Inflammatory macrophage (primary cell): ENCODE data around the gene ADTRP.
"Not testable (repeated sequence)": the region's sequence is repeated elsewhere in the genome, so short reads cannot be mapped to it uniquely, and the experiment has no call there.

Experiments used
- DNase-seq, 2 donors: peaks; one replicate each; pipeline ENCODE4 v3.0.0-alpha.2; 2020 to 2022

The ADTRP gene

DNA sequence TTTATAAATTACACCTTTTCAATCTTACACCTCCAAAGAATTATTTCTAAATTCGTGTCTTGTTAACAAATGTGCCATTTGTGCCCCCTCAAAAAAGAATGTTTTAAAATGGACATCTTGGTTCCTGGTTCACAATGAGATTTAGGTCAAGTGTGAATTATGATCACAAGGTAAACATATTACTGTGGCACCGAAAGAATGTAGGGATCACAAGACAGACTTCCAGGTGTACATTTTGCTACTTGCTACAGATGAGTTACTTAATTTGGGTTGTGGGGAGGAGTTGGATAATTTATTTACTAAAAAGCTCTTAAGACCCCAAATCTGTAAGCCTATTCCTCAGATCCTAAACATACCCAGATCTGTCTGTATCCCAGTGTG is 25.0 kb upstream of the ADTRP start:
- DNase-seq = no peak

DNA sequence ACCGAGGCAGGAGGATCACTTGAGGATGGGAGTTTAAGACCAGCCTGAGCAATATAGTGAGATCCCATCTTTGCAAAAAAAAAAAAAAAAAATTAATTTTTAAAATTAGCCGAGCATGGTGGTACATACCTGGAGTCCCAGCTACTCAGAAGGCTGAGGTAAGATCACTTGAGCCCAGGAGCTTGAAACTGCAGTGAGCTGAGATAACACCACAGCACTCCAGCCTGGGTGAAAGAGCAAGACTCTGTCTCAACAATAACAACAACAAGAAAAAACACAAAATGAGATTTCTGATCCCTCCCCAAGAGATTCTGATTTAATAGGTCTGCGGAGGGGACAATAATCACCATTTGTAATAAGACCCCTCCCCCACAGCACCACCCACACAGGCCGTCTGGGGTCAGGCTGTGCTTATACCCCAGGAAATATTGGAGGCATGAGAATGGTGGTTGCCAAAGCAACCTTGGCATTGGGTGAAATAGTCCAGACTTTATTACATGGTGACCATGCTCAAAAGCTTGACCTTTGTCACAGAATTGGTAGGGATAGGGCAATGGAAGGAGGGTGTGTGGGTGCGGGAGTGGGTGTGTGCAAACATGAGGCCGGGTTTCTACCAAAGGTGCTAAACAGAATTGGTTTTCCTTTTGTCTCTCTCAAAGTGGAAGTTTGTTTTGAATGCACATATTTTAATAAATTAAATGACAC is 24.4 kb upstream of the ADTRP start:
- DNase-seq = peak; percentile 33 to 63

DNA sequence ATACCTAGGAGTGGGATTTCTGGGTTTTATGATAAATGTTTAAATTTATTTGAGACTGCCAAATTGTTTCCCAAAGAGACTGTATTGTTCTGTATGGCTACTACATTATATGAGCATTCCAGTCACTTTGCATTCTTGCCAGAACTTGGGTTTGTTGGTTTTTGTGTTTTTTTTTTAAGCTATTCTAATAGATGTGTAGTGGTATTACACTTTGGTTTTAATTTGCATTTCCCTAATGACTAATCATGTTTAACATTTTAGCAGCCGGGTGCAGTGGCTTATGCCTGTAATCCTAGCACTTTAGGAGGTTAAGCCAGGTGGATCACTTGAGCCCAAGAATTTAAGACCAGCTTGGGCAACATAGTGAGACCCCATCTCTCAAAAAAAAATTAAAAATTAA is 21.9 kb upstream of the ADTRP start:
- DNase-seq = not testable (repeated sequence)

DNA sequence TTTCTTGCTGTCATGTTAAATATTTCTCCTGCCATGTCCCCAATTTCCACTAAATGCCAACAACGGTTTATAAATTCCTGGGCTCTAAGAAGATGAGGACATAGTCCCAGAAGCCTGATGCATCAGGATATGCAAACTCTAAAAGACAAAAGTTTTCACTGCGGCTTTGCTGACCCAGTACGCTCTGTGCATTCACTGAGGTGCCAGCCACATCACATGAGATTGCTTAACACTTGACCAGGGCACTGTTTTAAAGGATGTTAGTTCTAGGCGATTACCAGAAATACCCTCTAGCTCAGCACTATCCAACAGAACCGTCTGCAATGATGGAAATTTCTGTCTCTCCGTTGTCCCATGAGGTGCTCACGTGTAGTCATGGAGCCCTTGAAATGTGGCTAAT is 19.9 kb upstream of the ADTRP start:
- no peak for DNase-seq

DNA sequence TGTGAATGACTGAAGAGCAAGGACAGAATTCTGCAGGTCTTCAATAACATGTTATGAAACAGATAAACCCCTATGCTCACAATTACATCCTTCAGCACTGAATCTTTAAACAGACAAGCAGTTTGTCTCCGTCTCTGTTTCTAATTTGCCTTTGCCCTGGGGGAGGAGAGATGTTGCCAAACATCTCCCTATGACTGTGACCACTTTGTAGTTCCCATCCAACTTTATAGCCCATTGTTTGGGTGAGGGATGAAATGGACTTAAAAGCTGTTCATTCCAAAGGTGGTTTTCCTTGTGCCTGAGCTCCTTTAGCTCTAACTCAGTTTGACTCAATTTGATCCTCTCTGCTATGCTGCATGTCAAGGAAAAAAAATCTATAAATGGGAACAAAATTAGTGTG is 19.5 kb upstream of the ADTRP start:
- DNase-seq = no peak

DNA sequence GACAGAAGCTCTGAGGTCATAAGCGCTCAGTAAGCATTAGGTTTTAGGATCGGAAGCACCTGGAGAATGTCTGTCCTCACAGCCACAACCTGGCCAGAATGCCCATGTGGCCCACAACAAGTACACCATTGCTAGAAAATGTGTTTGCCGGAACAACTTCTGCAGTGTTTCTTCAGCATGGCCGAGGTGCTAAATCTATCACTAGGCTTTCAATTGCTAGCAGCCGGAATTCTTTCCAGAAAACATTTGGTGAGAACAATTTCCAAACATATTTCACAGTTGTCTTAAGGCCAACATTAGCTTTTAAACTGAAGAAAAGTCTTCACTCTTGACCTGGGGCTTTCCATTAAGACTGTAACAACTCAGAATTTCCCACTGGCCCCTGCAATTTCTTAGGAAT is 18.2 kb upstream of the ADTRP start:
- no peak for DNase-seq

DNA sequence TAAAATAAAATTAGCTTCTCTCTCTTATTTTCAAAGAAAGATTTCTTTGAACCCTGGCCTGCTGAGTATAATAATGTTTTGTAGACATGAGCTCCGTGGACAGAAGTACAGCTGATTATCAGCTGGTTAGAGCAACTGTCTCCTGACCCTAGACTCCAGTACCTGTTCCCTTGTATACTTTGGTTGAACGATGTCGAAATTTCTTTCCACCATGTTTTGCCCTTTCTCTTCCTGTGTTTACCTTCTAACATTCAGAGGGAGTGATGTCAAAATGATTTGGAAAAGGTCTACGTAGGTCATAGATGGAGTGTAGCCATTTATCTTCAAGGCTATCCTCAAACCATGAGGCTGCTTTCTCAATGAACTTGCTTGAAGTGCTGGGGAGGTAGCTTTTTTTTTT is 16.8 kb upstream of the ADTRP start:
- DNase-seq = no peak

DNA sequence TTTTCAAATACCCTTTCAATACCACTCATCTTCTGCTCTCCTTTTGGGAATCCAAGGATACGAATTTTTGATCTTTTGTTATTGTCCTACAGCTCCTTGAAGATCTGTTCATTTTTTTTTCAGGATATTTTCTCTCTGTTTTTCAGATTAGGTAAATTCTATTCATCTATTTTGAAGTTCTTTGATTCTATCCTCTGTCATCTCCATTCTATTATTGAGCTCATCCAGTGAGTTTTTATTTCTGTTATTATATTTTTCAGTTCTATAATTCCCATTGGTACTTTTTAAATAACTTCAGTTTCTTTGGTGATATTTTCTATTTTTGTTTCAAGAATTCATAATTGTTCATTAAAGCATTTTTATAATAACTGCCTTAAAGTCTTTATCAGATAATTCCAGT is 14.7 kb upstream of the ADTRP start:
- no peak for DNase-seq

DNA sequence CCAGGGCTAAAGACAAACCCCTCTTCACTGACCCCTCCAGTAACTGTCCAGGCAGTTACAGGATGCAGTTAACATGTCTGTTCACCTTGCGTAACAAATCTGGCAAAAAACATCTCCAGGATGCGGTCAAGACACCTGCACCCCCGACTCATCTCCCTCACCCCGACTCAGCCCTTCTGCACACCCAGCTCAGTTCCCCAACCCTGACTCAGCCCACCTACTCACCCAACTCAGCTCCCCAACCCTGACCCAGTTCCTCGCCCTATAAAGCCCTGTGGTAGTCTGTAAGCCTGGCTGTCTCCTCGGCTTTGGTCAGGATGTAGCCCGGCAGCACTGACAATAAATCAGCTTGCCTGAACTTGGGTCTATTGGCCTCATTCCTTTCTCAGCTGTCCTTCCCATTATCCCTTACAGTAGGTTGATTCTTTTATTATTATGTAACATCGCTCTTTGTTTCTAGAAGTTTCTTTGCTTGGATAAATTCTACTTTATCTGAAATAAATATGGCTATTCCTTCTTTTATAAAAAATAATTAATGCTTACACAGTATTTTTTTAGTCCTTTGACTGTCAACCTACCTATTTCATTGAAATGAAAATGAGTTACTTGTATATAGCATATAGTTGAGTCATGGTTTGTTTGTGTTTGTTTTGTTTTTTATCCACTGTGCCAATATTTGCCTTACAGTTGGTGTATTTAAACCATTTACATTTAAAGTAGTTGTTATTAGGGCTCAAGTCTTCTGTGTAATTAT is 12.9 kb upstream of the ADTRP start:
- no peak for DNase-seq

DNA sequence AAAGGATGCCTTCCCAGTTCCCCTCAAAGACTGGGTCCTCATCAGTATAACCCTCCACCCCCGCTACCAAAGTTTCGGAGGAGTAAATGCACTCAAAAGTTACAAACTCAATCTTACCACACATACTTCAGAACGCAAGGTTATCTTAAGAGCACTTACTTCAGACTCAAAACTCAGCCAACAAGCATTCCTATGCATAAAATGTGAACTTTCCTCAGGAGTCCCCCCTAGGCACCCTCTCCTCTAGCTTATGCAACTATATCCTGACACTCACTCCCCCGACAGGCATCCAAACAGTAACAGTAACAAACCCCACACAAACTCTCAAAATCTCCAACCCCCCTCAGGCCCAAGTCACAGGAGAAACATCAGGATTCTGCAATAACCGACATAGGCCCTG is 11.1 kb upstream of the ADTRP start:
- no peak for DNase-seq

DNA sequence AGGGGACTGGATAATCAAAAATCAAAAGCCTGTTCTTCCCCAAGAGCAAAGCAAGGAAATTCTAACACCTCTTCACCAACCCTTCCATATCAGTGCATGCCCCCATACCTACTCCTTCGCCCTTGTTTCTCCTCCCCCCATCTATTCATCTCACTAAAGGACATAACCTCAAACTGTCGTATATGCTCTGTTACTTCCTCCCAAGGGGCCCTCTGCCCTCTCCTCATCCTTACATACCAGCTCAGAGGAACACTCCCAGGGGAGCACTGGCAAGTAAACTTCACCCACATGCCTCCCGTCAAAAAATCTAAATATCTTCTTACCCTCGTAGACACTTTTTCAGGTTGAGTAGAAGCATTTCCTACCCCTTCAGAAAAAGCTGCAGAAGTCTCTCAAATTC is 9.4 kb upstream of the ADTRP start:
- DNase-seq = no peak

DNA sequence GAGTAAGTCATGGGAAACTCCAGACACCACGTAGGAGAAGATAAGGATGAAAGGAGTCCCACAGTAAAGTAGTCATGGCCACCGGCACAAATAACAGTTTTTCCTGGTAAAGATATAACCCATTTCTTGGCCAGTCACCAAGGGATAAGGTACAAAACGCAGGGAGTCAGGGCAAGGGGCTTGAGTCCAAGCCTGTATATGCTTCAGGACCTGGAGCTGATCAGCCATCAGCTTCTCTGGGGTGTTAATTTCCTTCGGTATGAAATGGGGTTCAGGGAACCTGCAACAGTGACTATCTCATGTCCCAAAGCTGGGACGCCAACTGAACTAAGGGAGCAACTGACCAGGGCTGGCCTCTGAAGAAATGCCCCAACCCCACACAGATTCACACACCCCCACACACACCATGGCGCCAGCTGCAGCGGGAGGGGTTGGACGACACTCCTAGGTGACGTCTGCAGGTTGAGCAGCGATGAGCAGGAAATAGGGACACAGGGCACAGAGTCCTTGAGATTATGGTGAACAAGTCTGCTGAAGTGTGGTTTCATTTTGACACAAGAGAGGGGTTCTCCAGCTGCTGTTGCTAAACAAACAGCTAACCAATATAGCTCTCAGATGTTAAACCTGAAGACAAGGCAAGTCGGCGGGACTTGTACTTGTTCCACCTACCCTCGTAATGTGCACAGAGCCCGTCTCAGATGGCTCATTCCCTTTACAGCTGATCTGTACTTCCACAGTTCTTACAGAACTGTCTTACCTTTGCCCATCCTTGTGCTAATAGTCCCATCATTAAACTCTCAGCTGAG is 7.4 kb upstream of the ADTRP start:
- DNase-seq = no peak

DNA sequence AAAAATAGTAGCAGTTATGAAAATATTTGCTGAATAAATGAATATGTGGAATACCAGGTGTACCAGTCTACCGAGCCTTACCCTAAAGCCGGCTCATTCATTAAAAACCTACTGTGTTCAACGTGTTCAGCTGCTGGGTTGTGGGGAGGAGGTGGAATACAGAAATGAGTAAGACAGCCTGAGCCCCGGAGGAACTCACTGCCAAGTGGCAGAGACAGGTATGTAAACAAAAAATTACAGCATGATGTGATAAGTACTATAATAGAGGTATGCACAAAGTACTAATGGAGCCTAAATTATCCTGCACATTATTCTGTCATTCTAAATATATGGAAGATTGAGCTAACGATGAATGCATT is 6.8 kb upstream of the ADTRP start:
- no peak for DNase-seq

DNA sequence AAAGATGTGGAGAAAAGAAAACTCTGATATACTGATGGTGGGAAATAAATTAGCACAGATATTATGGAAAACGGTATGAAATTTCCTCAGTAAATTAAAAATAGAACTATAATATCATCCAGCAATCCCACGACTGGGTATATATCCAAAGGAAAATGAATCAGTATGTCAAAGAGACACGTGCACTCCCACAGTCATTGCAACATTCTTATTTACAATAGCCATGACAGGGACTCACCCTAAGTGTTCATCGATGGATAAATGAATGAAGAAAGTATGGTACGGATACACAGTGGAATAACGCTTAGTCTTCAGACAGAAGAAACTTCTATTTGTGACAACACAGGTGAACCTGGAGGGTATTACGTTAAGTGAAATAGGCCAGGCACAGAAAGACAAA is 5.7 kb upstream of the ADTRP start:
- DNase-seq = no peak

DNA sequence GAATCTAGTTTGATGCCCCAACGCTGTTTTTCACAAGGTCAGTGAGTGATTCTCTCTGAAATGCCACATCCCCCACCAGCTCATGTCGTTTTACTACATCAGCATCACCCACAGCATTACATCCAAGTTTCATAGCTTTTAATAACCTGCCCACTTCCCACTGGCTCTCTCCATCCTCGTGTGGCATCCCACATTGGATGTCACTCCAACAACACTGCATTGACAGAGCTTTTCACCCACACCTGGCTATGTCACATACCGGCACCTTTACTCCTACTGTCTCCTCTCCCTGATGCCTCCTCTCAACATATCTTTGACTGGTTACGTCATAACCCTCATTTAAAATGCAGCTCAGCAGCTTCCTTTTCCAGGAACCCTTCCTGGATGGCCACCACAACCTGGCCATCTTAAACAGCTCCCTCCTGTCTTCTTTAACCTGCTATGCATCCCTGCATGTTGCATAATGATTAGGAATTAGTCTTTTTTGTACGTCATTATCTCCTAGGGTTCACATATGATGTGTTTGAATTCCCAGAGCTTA is 5.0 kb upstream of the ADTRP start:
- no peak for DNase-seq

DNA sequence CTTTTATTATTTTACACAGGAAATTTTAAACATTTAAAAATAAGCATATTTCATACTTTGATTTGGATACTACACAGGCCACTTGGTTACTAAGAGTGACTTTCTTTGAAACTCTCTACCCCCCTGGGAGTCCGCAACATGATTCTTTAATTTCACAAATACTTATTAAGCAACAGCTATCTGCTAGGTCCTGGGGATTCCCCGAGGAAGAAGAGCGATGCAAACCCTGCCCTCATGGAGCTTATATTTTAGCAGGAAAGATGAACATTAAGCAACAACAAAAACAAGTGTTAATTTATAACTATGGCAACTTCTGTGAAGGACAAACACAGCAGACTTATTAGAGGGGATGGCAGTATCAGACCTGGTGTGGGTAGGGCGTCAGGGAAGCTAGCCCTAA is 3.9 kb upstream of the ADTRP start:
- DNase-seq = no peak

DNA sequence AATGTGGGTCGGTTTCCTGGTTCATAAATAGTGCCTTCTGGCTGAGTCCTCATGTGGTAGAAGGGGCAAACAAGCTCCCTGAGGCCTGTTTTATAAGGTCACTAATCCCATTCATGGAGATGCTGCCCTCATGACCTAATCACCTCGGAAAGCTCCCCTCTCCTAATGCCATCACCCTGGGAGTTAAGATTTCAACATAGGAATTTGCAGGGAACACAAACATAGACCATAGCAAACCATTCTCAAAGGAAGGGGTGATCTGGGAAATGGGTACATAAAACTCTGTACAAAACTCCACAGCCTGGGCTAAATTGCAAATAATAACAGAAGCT is 1.5 kb upstream of the ADTRP start:
- DNase-seq = no peak

DNA sequence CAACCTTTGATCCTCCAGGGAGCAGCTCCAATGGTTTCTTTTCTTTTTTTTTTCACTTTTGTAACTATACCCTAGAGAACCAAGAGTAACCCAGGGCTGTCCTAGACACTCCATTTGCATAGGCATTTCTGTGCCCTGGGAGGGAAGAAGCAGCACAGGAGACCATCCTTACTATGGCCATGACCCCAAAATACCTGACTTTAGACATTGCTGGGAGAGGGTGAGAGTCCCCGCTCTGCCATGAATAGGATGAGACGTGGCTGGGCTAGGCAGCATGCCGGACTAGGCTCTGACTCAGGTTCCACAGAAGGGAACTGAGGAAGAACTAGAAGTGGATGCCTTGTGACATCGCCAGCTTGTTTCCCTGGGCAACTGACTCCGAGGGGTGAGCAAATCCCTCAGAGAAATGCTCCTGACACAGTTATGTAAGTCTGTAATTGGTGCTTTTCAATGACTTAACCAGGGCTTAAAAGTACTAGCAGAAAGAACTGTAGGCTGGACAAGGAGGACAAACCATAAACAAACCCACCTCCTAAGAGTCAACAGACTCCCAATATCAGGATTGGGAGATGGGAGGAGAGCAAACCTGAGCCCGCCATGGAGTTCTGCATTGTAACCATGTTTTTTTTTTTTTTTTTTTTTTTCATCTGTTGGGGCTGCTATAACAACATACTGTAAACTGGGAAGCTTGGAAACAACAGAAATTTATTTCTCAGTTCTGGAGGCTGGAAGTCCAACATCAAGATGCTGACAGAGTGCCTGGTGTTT is 910 bp upstream of the ADTRP start:
- peak; percentile 87 to 94 for DNase-seq

DNA sequence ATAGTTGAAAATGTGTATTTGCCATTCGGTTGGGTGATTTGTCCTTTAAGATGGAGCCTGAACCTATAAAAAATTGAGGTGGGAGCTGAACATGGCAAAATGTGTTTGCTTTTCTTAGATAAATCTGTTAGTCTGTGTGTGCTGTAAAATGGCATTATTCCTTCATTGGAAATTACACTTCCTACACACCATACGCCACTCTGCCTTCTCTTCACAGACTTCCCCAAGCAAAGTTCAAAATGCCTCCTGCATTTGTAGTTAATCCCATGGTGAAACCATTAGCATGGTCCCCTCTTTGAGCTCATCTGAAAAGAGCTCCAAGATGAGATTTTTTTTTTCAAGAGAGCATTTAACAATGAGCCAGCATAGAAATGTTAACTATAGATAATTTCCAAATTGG is 567 bp downstream of the ADTRP start:
- no peak for DNase-seq

DNA sequence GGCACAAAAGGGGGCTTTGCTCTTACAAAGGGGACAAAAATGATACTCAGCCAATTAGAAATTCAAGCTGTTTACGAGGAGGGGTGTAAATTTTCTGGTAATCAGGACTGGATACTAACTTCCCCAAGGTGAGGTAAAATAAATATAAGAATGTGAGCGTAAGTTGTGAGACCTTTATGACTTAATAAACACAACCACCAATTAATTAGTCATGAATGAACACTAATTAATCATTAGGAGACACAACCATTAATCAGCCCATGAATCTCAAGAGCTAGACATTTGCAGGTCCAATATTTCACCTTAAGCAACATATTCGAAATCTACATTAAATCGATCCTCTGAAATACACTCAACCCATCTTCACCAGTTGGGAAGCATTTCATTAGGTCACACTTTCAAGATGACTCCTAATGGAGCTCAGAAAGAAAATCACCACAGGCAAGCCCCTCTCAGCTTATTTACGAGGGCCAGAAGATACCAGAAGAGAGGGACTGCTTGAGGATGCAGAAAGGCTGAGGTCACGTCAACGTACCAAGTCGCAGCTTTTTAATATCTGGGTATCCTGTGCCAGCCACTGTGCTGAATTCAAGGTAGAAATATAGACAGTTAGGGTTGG is 2.7 kb downstream of the ADTRP start:
- no peak for DNase-seq

DNA sequence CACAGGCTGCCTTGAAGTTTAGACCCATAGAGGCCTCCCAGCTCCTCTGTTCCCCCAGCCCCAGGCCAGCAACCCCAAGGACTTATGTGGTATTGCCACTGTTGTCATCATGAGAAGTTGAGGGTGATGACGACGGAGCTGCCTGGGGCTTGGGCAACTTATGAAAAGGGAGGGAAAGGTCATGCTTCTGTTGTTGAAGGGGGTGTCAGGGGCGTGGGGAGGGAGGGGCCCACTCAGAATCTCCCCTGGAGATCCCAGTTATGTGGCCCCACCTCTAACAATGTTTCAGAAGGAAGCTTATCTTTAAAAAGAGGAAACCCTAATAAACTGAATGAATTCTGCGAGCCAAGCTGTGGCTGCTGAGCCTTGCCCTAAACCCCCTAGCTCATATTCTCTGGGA is 4.2 kb downstream of the ADTRP start:
- peak; percentile 53 to 73 for DNase-seq

DNA sequence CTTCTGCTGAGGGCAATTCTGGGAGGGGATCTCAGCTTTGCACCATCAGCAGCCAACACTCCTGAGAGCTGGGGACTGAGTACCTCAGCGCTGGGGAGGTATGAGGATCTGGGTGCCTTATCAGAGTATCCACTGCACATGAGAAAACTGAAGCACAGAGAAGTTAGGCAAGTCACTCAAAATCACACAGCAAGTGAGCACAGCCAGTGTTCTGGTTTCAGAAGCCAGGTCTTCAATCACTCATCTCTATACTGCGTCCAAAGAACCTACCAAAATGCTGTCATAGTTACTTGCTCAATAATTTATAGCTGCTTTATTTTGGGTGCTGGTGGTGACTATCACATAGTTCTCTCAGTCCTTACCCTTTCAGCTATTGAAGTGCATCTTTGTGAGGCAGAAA is 5.0 kb downstream of the ADTRP start:
- DNase-seq = no peak

DNA sequence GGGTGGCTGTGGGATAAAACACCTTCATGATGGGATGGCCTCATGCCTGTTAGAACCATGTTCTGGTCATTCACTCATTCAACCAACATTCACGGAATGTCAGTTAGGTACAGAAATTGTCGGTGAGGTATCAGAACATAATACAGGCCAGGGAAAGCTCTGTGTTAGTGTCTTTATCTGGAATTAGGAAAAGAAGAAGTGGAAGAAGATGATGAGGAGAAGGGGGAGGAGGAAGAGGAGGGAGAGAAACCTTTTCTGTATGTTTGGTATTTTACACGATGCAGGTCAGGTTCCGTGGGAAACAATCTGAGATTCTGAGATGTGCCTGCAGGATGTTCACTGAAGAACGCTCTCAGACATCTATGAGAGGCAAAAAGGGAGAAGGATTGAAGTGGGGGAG is 5.6 kb downstream of the ADTRP start:
- no peak for DNase-seq
